Measurements from ENCODE around the gene CPED1. TPM values are rescaled to one million over a fixed set of nuclear protein-coding genes. Genes with fewer than 3 reads are reported as not detected.
A peak's percentile ranks its signal among the peaks of the same experiment; 100 is the strongest.

CPED1 gene
- total and polyA plus RNA-seq, 7 donors, result 1.2 to 120 (median 79.6) TPM

- TF ChIP-seq EP300 (IDR thresholded peaks at IDR 0.05) (no peak), CTCF (IDR thresholded peaks at IDR 0.05) (no peak), POLR2AphosphoS5 (IDR thresholded peaks at IDR 0.05) (no peak), POLR2A (IDR thresholded peaks at IDR 0.05) (no peak)
- H3K27me3 ChIP-seq, result peaks cover 0 to 14% (median 7%) of the 10 kb centered on the region in 3 donors
- intact Hi-C loops (cut with DNase I), result no loop called here
These were observed 335.2 kb downstream of the CPED1 start for GRCh38 chr7:121323515-121324302.

GRCh38 chr7:121327671-121328070 is 339.2 kb downstream of the CPED1 start:
- H3K36me3 ChIP-seq, result no peaks in the 10 kb centered on the region
- no peak overlapping the region for H3K27ac ChIP-seq
- no peak overlapping the region for H3K4me3 ChIP-seq
- intact Hi-C loops (cut with DNase I), result no loop called here
- peaks cover 15 to 54% (median 37%) of the 10 kb centered on the region in 3 donors for H3K27me3 ChIP-seq
- no peak for DNase-seq
- no peak for TF ChIP-seq POLR2AphosphoS5 (IDR thresholded peaks at IDR 0.05)
- TF ChIP-seq EP300 (IDR thresholded peaks at IDR 0.05), result no peak
- TF ChIP-seq POLR2A (IDR thresholded peaks at IDR 0.05), result no peak
- TF ChIP-seq CTCF (IDR thresholded peaks at IDR 0.05), result no peak
- WGBS, 2 donors, result 30 to 76% methylated on average over 5 of the region's 5 CpGs
- H3K4me1 ChIP-seq, result peaks cover 0 to 23% (median 19%) of the 10 kb centered on the region in 4 donors
- H3K9me3 ChIP-seq, result no peaks in the 10 kb centered on the region

More at GRCh38 chr7:121323515-121324302, 335.2 kb downstream of the CPED1 start:
- WGBS, 2 donors, result 70 to 84% methylated on average over 5 of the region's 5 CpGs
- DNase-seq, result no peak
- Histone ChIP-seq H3K4me1 (peaks cover 0 to 2% (median under 1%) of the 10 kb centered on the region in 4 donors), H3K36me3 (no peaks in the 10 kb centered on the region), H3K9me3 (no peaks in the 10 kb centered on the region), H3K4me3 (no peak overlapping the region), H3K27ac (no peak overlapping the region)

DNA sequence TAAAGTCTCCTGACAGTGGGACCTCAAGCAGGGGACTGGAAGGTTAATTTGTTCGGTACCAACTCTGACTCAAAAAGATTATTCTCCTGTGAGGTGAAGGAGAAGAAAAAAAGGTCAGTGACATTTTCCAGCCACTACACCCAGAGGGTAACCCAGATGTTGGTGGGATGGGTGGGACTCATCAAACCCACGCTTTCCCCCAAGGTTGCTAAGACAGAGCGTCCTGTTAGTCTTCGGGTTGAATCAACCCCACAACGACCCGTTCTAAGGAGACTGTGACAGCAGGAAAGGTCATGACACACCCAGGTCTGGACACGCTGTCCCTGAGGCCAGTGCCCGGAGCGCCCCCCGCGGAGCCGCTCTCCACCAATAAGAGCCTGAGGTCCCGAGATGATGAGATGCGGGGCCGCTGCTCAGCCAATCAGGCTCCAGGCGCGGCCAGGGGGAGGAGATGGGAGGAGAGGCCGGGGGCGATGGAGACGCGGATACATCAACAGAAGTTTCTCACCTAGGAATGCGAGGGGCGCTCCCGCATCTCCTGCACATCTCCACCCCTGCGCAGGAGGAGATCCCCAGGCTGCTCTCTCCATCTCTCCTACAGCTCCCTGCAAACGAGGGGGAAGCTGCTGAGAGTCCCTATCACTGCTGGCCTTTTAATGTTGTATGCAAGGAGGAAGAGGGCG is 340.1 kb downstream of the CPED1 start, which contains the start of gene WNT16:
WNT16 (plus strand) TSS at position 493 of the 683 bp plus-strand sequence. CDS start 293 bp downstream, outside the sequence.
- TF ChIP-seq EP300 (IDR thresholded peaks at IDR 0.05), result no peak
- no peak for TF ChIP-seq POLR2A (IDR thresholded peaks at IDR 0.05)
- no peak for TF ChIP-seq CTCF (IDR thresholded peaks at IDR 0.05)
- TF ChIP-seq POLR2AphosphoS5 (IDR thresholded peaks at IDR 0.05), result no peak
- DNase-seq, result no peak
- Histone ChIP-seq H3K4me1 (peaks cover 0 to 23% (median 19%) of the 10 kb centered on the region in 4 donors), H3K27me3 (peaks cover 15 to 63% (median 37%) of the 10 kb centered on the region in 3 donors), H3K9me3 (no peaks in the 10 kb centered on the region), H3K36me3 (no peaks in the 10 kb centered on the region), H3K27ac (no peak within 1 kb of the TSS), H3K4me3 (peak within 1 kb of the TSS; percentile 4 to 44 (median 36))
- 19 to 25% methylated on average over 27 of the region's 27 CpGs for WGBS, 2 donors
- intact Hi-C loops (cut with DNase I), result no loop called here

GRCh38 chr7:121329191-121330052 is 340.9 kb downstream of the CPED1 start:
- 4 to 6% methylated on average over 47 of the region's 47 CpGs for WGBS, 2 donors
- H3K36me3 ChIP-seq, result no peaks in the 10 kb centered on the region
- peak overlapping the region; percentile 4 to 44 (median 36) for H3K4me3 ChIP-seq
- intact Hi-C loops (cut with DNase I), result no loop called here
- DNase-seq, result no peak
- peaks cover 0 to 23% (median 19%) of the 10 kb centered on the region in 4 donors for H3K4me1 ChIP-seq
- H3K27me3 ChIP-seq, result peaks cover 15 to 71% (median 37%) of the 10 kb centered on the region in 3 donors
- no peak overlapping the region for H3K27ac ChIP-seq
- no peak for TF ChIP-seq CTCF (IDR thresholded peaks at IDR 0.05)
- no peak for TF ChIP-seq POLR2A (IDR thresholded peaks at IDR 0.05)
- TF ChIP-seq EP300 (IDR thresholded peaks at IDR 0.05), result no peak
- TF ChIP-seq POLR2AphosphoS5 (IDR thresholded peaks at IDR 0.05), result no peak
- no peaks in the 10 kb centered on the region for H3K9me3 ChIP-seq
